Effector memory CD8-positive, alpha-beta T cell (primary cell): Measurements from ENCODE around the gene RGS6.

Experiments
- ATAC-seq: fragments of 150-1000 bp; cut with Tn5 transposase; replicated peaks from 2 replicates; pipeline ENCODE4 v1.10.0; 2021; ENCODE audit warnings: mild to moderate bottlenecking, moderate library complexity
- DNase-seq, 3 experiments: peaks; one replicate each; pipeline ENCODE4 v3.0.0; 2021
- H3K27ac Mint-ChIP-seq, 2 donors: one replicate each; pipeline ENCODE4 v1.8.0; 2022; ENCODE audit warnings: mild to moderate bottlenecking in 2 of 2, mixed read lengths in 2 of 2, moderate library complexity in 2 of 2
- H3K27me3 Mint-ChIP-seq, 2 donors: one replicate each; pipeline ENCODE4 v1.8.0; 2022; ENCODE audit warnings: mixed read lengths in 2 of 2
- H3K36me3 Mint-ChIP-seq: one replicate; pipeline ENCODE4 v1.8.0; 2022; ENCODE audit warnings: mild to moderate bottlenecking, moderate library complexity, mixed read lengths; ENCODE audit not compliant: insufficient read depth
- H3K4me1 Mint-ChIP-seq, 2 donors: one replicate each; pipeline ENCODE4 v1.8.0; 2022; ENCODE audit warnings: low read depth in 2 of 2, mixed read lengths in 2 of 2
- H3K4me3 Mint-ChIP-seq, 2 donors: one replicate each; pipeline ENCODE4 v1.8.0; 2022; ENCODE audit warnings: mild to moderate bottlenecking in 2 of 2, mixed read lengths in 2 of 2, moderate library complexity in 2 of 2
- H3K9me3 Mint-ChIP-seq, 2 donors: one replicate each; pipeline ENCODE4 v1.8.0; 2022; ENCODE audit warnings: mixed read lengths in 2 of 2

The RGS6 gene

GRCh38 chr14:72284176-72284575 is 351.9 kb downstream of the RGS6 start:
- Mint-ChIP-seq H3K4me1 (no peaks in the 10 kb centered on the region), H3K27me3 (peaks cover 3 to 15% of the 10 kb centered on the region in 2 donors), H3K27ac (no peak overlapping the region), H3K9me3 (peaks cover 9 to 13% of the 10 kb centered on the region in 2 donors), H3K36me3 (no peaks in the 10 kb centered on the region), H3K4me3 (no peak overlapping the region)
- ATAC-seq (no peak), DNase-seq (no peak)

- ATAC-seq: no peak
- Mint-ChIP-seq H3K27ac (no peak overlapping the region), H3K27me3 (peaks cover 27 to 51% of the 10 kb centered on the region in 2 donors), H3K4me1 (no peaks in the 10 kb centered on the region), H3K36me3 (no peaks in the 10 kb centered on the region), H3K9me3 (peaks cover 2 to 11% of the 10 kb centered on the region in 2 donors), H3K4me3 (no peak overlapping the region)
- no peak for DNase-seq
These were observed 358.0 kb downstream of the RGS6 start for GRCh38 chr14:72290241-72290640.

GRCh38 chr14:72291908-72292688 is 359.9 kb downstream of the RGS6 start:
- Mint-ChIP-seq H3K27me3 (peaks cover 27 to 51% of the 10 kb centered on the region in 2 donors), H3K27ac (no peak overlapping the region), H3K9me3 (no peaks in the 10 kb centered on the region), H3K4me3 (no peak overlapping the region), H3K36me3 (no peaks in the 10 kb centered on the region), H3K4me1 (no peaks in the 10 kb centered on the region)
- DNase-seq (no peak), ATAC-seq (no peak)

- Mint-ChIP-seq H3K27me3 (peaks cover 27 to 51% of the 10 kb centered on the region in 2 donors), H3K9me3 (no peaks in the 10 kb centered on the region), H3K4me3 (no peak overlapping the region), H3K27ac (no peak overlapping the region), H3K4me1 (no peaks in the 10 kb centered on the region), H3K36me3 (no peaks in the 10 kb centered on the region)
- DNase-seq (no peak), ATAC-seq (no peak)
These were observed 360.4 kb downstream of the RGS6 start for GRCh38 chr14:72292689-72293024.

- Mint-ChIP-seq H3K27me3 (peaks cover 55 to 57% of the 10 kb centered on the region in 2 donors), H3K27ac (no peak overlapping the region), H3K4me3 (no peak overlapping the region), H3K9me3 (peaks cover 3 to 12% of the 10 kb centered on the region in 2 donors), H3K4me1 (peaks cover 0 to 1% of the 10 kb centered on the region in 2 donors), H3K36me3 (peaks cover 2% of the 10 kb centered on the region)
- DNase-seq (no peak), ATAC-seq (no peak)
These were observed 369.1 kb downstream of the RGS6 start for GRCh38 chr14:72301352-72301751.

- no peak overlapping the region for H3K27ac Mint-ChIP-seq
- peaks cover 2% of the 10 kb centered on the region for H3K36me3 Mint-ChIP-seq
- no peak overlapping the region for H3K4me3 Mint-ChIP-seq
- ATAC-seq (no peak), DNase-seq (no peak)
- peaks cover 3 to 12% of the 10 kb centered on the region in 2 donors for H3K9me3 Mint-ChIP-seq
- peaks cover 55 to 70% of the 10 kb centered on the region in 2 donors for H3K27me3 Mint-ChIP-seq
- H3K4me1 Mint-ChIP-seq: peaks cover 0 to 1% of the 10 kb centered on the region in 2 donors
These were observed 371.7 kb downstream of the RGS6 start for GRCh38 chr14:72303930-72304329.

- peaks cover 3 to 12% of the 10 kb centered on the region in 2 donors for H3K9me3 Mint-ChIP-seq
- no peak overlapping the region for H3K27ac Mint-ChIP-seq
- no peak for ATAC-seq
- peaks cover 2% of the 10 kb centered on the region for H3K36me3 Mint-ChIP-seq
- H3K4me3 Mint-ChIP-seq: no peak overlapping the region
- peaks cover 0 to 1% of the 10 kb centered on the region in 2 donors for H3K4me1 Mint-ChIP-seq
- H3K27me3 Mint-ChIP-seq: peaks cover 51 to 80% of the 10 kb centered on the region in 2 donors
- no peak for DNase-seq
These were observed 373.3 kb downstream of the RGS6 start for GRCh38 chr14:72305561-72305960.

GRCh38 chr14:72308967-72309485 is 376.8 kb downstream of the RGS6 start:
- H3K36me3 Mint-ChIP-seq: no peaks in the 10 kb centered on the region
- no peak overlapping the region for H3K4me3 Mint-ChIP-seq
- peaks cover 48 to 72% of the 10 kb centered on the region in 2 donors for H3K27me3 Mint-ChIP-seq

GRCh38 chr14:72311116-72311515 is 378.9 kb downstream of the RGS6 start:
- H3K4me3 Mint-ChIP-seq: no peak overlapping the region
- no peaks in the 10 kb centered on the region for H3K4me1 Mint-ChIP-seq
- no peak overlapping the region for H3K27ac Mint-ChIP-seq
- peaks cover 43 to 66% of the 10 kb centered on the region in 2 donors for H3K27me3 Mint-ChIP-seq
- DNase-seq (no peak), ATAC-seq (no peak)
- no peaks in the 10 kb centered on the region for H3K36me3 Mint-ChIP-seq
- H3K9me3 Mint-ChIP-seq: no peaks in the 10 kb centered on the region

More at GRCh38 chr14:72308967-72309485, 376.8 kb downstream of the RGS6 start:
- Mint-ChIP-seq H3K9me3 (peaks cover 3 to 5% of the 10 kb centered on the region in 2 donors), H3K27ac (no peak overlapping the region), H3K4me1 (no peaks in the 10 kb centered on the region)
- ATAC-seq (no peak), DNase-seq (no peak)

GRCh38 chr14:72311516-72311915 is 379.3 kb downstream of the RGS6 start:
- H3K27ac Mint-ChIP-seq: no peak overlapping the region
- H3K36me3 Mint-ChIP-seq: no peaks in the 10 kb centered on the region
- DNase-seq (no peak), ATAC-seq (no peak)
- no peaks in the 10 kb centered on the region for H3K4me1 Mint-ChIP-seq
- H3K9me3 Mint-ChIP-seq: no peaks in the 10 kb centered on the region
- H3K27me3 Mint-ChIP-seq: peaks cover 41 to 62% of the 10 kb centered on the region in 2 donors
- no peak overlapping the region for H3K4me3 Mint-ChIP-seq

- no peaks in the 10 kb centered on the region for H3K9me3 Mint-ChIP-seq
- no peak overlapping the region for H3K4me3 Mint-ChIP-seq
- no peak for ATAC-seq
- H3K27ac Mint-ChIP-seq: no peak overlapping the region
- H3K27me3 Mint-ChIP-seq: peaks cover 61 to 64% of the 10 kb centered on the region in 2 donors
- no peaks in the 10 kb centered on the region for H3K4me1 Mint-ChIP-seq
- DNase-seq: no peak
- no peaks in the 10 kb centered on the region for H3K36me3 Mint-ChIP-seq
These were observed 382.7 kb downstream of the RGS6 start for GRCh38 chr14:72314808-72315435.

GRCh38 chr14:72315714-72316113 is 383.5 kb downstream of the RGS6 start:
- Mint-ChIP-seq H3K4me3 (no peak overlapping the region), H3K27ac (no peak overlapping the region), H3K4me1 (no peaks in the 10 kb centered on the region), H3K36me3 (no peaks in the 10 kb centered on the region), H3K9me3 (no peaks in the 10 kb centered on the region), H3K27me3 (peaks cover 55 to 60% of the 10 kb centered on the region in 2 donors)
- no peak for ATAC-seq
- DNase-seq: no peak

- Mint-ChIP-seq H3K27me3 (peaks cover 39 to 49% of the 10 kb centered on the region in 2 donors), H3K9me3 (no peaks in the 10 kb centered on the region), H3K36me3 (no peaks in the 10 kb centered on the region), H3K4me1 (no peaks in the 10 kb centered on the region), H3K27ac (no peak overlapping the region), H3K4me3 (no peak overlapping the region)
- ATAC-seq (no peak), DNase-seq (no peak)
These were observed 386.4 kb downstream of the RGS6 start for GRCh38 chr14:72318648-72319047.

- H3K4me1 Mint-ChIP-seq: no peaks in the 10 kb centered on the region
- H3K36me3 Mint-ChIP-seq: no peaks in the 10 kb centered on the region
- H3K27ac Mint-ChIP-seq: no peak overlapping the region
- DNase-seq (no peak), ATAC-seq (no peak)
- peaks cover 28 to 42% of the 10 kb centered on the region in 2 donors for H3K27me3 Mint-ChIP-seq
- no peak overlapping the region for H3K4me3 Mint-ChIP-seq
- H3K9me3 Mint-ChIP-seq: no peaks in the 10 kb centered on the region
These were observed 399.8 kb downstream of the RGS6 start for GRCh38 chr14:72332046-72332445.
